H1 (cell line): ENCODE measurements around the gene BMI1. TPM values are rescaled to one million over a fixed set of nuclear protein-coding genes. Genes with fewer than 3 reads are reported as not detected.

Experiments
- CTCF ChIA-PET: fragments of 300-600 bp; sonication (Branson Sonifier 250); formaldehyde crosslinking; loops from one replicate; lab custom pipeline; 2021; ENCODE audit not compliant: partially characterized antibody; lab: Charles Lee
- POLR2A ChIA-PET: fragments of 300-600 bp; sonication (Branson Sonifier 250); formaldehyde crosslinking; loops from one replicate; lab custom pipeline; 2021; ENCODE audit warnings: inconsistent platforms; ENCODE audit not compliant: partially characterized antibody; lab: Charles Lee
- DNase-seq, 2 experiments: peaks; one replicate each; pipeline versions ENCODE4 v3.0.0 to v3.0.0-alpha.2; 2010 to 2022; ENCODE audit warnings: low spot score in 2 of 2, low read depth in 1 of 2, mixed read lengths in 1 of 2
- FAIRE-seq: peaks from 2 replicates; lab custom pipeline; 2011; peaks lifted over from hg19 to GRCh38; lab: Jason Lieb, UNC
- H2AFZ ChIP-seq: 2 replicates; pipeline ENCODE4 v1.8.1; 2012; ENCODE audit warnings: low read length, inconsistent platforms
- H2AK5ac ChIP-seq: 2 replicates; pipeline ENCODE4 v1.6.1; 2013; ENCODE audit warnings: low read depth, low read length
- H2BK120ac ChIP-seq: replicated peaks from 2 replicates; pipeline ENCODE3; 2013; ENCODE audit warnings: low read depth, low read length, inconsistent platforms
- H2BK12ac ChIP-seq: 2 replicates; pipeline ENCODE4 v1.6.1; 2013; ENCODE audit warnings: low read depth, low read length
- H2BK15ac ChIP-seq: 2 replicates; pipeline ENCODE4 v1.6.1; 2013; ENCODE audit warnings: low read length
- H2BK20ac ChIP-seq: 2 replicates; pipeline ENCODE4 v1.6.1; 2013; ENCODE audit warnings: low read length
- H2BK5ac ChIP-seq: 2 replicates; pipeline ENCODE4 v1.6.1; 2013; ENCODE audit warnings: low read depth, low read length
- H3K14ac ChIP-seq: 2 replicates; pipeline ENCODE4 v1.6.1; 2013; ENCODE audit warnings: inconsistent platforms; ENCODE audit not compliant: insufficient read length
- H3K18ac ChIP-seq: 2 replicates; pipeline ENCODE4 v1.6.1; 2013; ENCODE audit warnings: low read length; ENCODE audit errors: extremely low read depth
- H3K23ac ChIP-seq: 2 replicates; pipeline ENCODE4 v1.6.1; 2013; ENCODE audit warnings: inconsistent platforms; ENCODE audit not compliant: insufficient read length
- H3K23me2 ChIP-seq: 2 replicates; pipeline ENCODE4 v1.6.1; 2013; ENCODE audit warnings: low read depth, low read length
- H3K27ac ChIP-seq: 2 replicates; pipeline ENCODE4 v1.6.1; 2011; ENCODE audit warnings: low read depth, low read length, inconsistent platforms
- H3K27me3 ChIP-seq, 4 experiments: replicated peaks in 1 of 4; 1 replicate in 1 of 4; 2 replicates in 3 of 4; pipeline versions ENCODE4 v1.6.1 to v1.8.1; 2011 to 2013; ENCODE audit warnings: low read length in 3 of 4, mild to moderate bottlenecking in 3 of 4, inconsistent platforms in 2 of 4, mixed read lengths in 2 of 4, moderate library complexity in 1 of 4; ENCODE audit not compliant: control insufficient read depth in 3 of 4, insufficient read depth in 3 of 4; ENCODE audit errors: extremely low read depth in 1 of 4
- H3K36me3 ChIP-seq, 4 experiments: 2 replicates each; pipeline versions ENCODE4 v1.6.1 to v1.8.1; 2011 to 2013; ENCODE audit warnings: mild to moderate bottlenecking in 4 of 4, low read length in 3 of 4, moderate library complexity in 2 of 4, control low read depth in 1 of 4, inconsistent platforms in 1 of 4; ENCODE audit not compliant: insufficient read depth in 4 of 4, control insufficient read depth in 2 of 4
- H3K4ac ChIP-seq: replicated peaks from 2 replicates; pipeline ENCODE3; 2013; ENCODE audit warnings: low read length, low read depth, mixed read lengths, inconsistent platforms; ENCODE audit not compliant: insufficient read length
- H3K4me1 ChIP-seq, 4 experiments: replicated peaks in 1 of 4; 1 replicate in 1 of 4; 2 replicates in 3 of 4; pipeline versions ENCODE4 v1.6.1 to v1.8.1; 2011 to 2013; ENCODE audit warnings: low read length in 3 of 4, inconsistent platforms in 2 of 4, mixed read lengths in 1 of 4; ENCODE audit not compliant: insufficient read depth in 4 of 4, control insufficient read depth in 3 of 4
- H3K4me2 ChIP-seq, 2 experiments: 2 replicates each; pipeline versions ENCODE4 v1.6.1 to v1.8.1; 2011 to 2013; ENCODE audit warnings: low read depth in 2 of 2, low read length in 2 of 2, control low read depth in 1 of 2, inconsistent platforms in 1 of 2, mild to moderate bottlenecking in 1 of 2; ENCODE audit not compliant: insufficient read depth in 1 of 2
- H3K4me3 ChIP-seq, 4 experiments: fragments of 200-600, 300-600 bp in 1 of 4; sonication (generic), shearing (Covaris generic), sonication (Bioruptor Twin) in 1 of 4; 2 replicates each; pipeline versions ENCODE4 v1.5.1 to v1.8.1; 2011 to 2016; ENCODE audit warnings: low read length in 4 of 4, low read depth in 3 of 4, control low read depth in 2 of 4, inconsistent platforms in 2 of 4, mild to moderate bottlenecking in 2 of 4, mixed read lengths in 1 of 4, moderate library complexity in 1 of 4; ENCODE audit not compliant: insufficient read depth in 2 of 4; ENCODE audit errors: extremely low read depth in 1 of 4
- H3K56ac ChIP-seq: replicated peaks from 2 replicates; pipeline ENCODE3; 2013; ENCODE audit warnings: low read depth, mild to moderate bottlenecking, mixed read lengths, low read length, inconsistent platforms; ENCODE audit not compliant: insufficient read length
- H3K79me1 ChIP-seq: 2 replicates; pipeline ENCODE4 v1.6.1; 2013; ENCODE audit warnings: low read depth, low read length, control low read depth
- H3K79me2 ChIP-seq, 2 experiments: 2 replicates each; pipeline versions ENCODE4 v1.6.1 to v1.8.1; 2012 to 2013; ENCODE audit warnings: low read length in 2 of 2, mild to moderate bottlenecking in 2 of 2, inconsistent platforms in 1 of 2; ENCODE audit not compliant: insufficient read depth in 2 of 2, control insufficient read depth in 1 of 2
- H3K9ac ChIP-seq, 4 experiments: replicated peaks in 1 of 4; 1 replicate in 1 of 4; 2 replicates in 3 of 4; pipeline versions ENCODE4 v1.6.1 to v1.8.1; 2011 to 2013; ENCODE audit warnings: low read depth in 3 of 4, low read length in 3 of 4, control low read depth in 2 of 4, mild to moderate bottlenecking in 2 of 4, moderate library complexity in 2 of 4, inconsistent platforms in 1 of 4; ENCODE audit errors: extremely low read depth in 1 of 4
- H3K9me3 ChIP-seq, 2 experiments: 2 replicates each; pipeline versions ENCODE4 v1.6.1 to v1.8.1; 2012 to 2013; ENCODE audit warnings: mild to moderate bottlenecking in 2 of 2, moderate library complexity in 2 of 2, control low read depth in 1 of 2, inconsistent platforms in 1 of 2, low read depth in 1 of 2, low read length in 1 of 2, mixed read lengths in 1 of 2; ENCODE audit not compliant: insufficient read depth in 2 of 2
- H4K20me1 ChIP-seq, 2 experiments: replicated peaks in 1 of 2; 2 replicates each; pipeline versions ENCODE3 to v1.8.1; 2011 to 2013; ENCODE audit warnings: inconsistent platforms in 2 of 2, low read length in 2 of 2, mild to moderate bottlenecking in 1 of 2; ENCODE audit not compliant: insufficient read depth in 2 of 2, control insufficient read depth in 1 of 2
- H4K5ac ChIP-seq: 2 replicates; pipeline ENCODE4 v1.6.1; 2013; ENCODE audit warnings: low read length, low read depth, mixed read lengths, inconsistent platforms; ENCODE audit not compliant: insufficient read length
- H4K8ac ChIP-seq: 2 replicates; pipeline ENCODE4 v1.8.0; 2013; ENCODE audit warnings: mild to moderate bottlenecking, moderate library complexity, low read length, inconsistent platforms; ENCODE audit not compliant: insufficient read depth; ENCODE audit errors: extremely low read depth
- H4K91ac ChIP-seq: replicated peaks from 2 replicates; pipeline ENCODE3; 2013; ENCODE audit warnings: low read length, mixed read lengths, inconsistent platforms; ENCODE audit not compliant: insufficient read length
- E2F6 ChIP-seq: IDR thresholded peaks from 2 replicates; pipeline ENCODE4 v1.6.1; 2012; ENCODE audit warnings: inconsistent platforms
- EZH2 ChIP-seq: fragments of 200-600 bp; sonication (generic); IDR thresholded peaks from 2 replicates; pipeline ENCODE4 v1.7.1; 2012; ENCODE audit warnings: low read depth, mild to moderate bottlenecking, moderate library complexity, low read length, inconsistent platforms; ENCODE audit not compliant: severe bottlenecking
- RBBP5 ChIP-seq: IDR thresholded peaks from 2 replicates; pipeline ENCODE4 v1.7.1; 2012; ENCODE audit warnings: low read depth, mild to moderate bottlenecking, inconsistent platforms, low read length, moderate library complexity, borderline replicate concordance
- SIRT6 ChIP-seq: IDR thresholded peaks from one replicate; pipeline ENCODE4 v1.7.1; 2012; ENCODE audit warnings: low read length, inconsistent platforms
- SUZ12 ChIP-seq: fragments of 200-600 bp; sonication (generic); IDR thresholded peaks from 2 replicates; pipeline ENCODE4 v1.6.1; 2012; ENCODE audit warnings: mild to moderate bottlenecking, inconsistent platforms, low read length, moderate library complexity, mixed read lengths
- TCF12 ChIP-seq: IDR thresholded peaks from 2 replicates; pipeline ENCODE4 v1.6.1; 2011; ENCODE audit warnings: low read depth, mild to moderate bottlenecking, low read length
- WGBS, 2 experiments: shearing (Covaris generic) in 1 of 2; methylation state at CpG; one replicate each; pipeline versions ENCODE4 v1.1.6 to v1.1.7; 2013 to 2015; ENCODE audit warnings: low lambda C conversion rate in 2 of 2, mixed read lengths in 2 of 2, inconsistent platforms in 1 of 2, low coverage in 1 of 2, missing lambda C conversion rate in 1 of 2; ENCODE audit not compliant: insufficient replicate concordance in 2 of 2, insufficient coverage in 1 of 2, insufficient read length in 1 of 2; ENCODE audit errors: extremely low coverage in 1 of 2, missing lambda C conversion rate in 1 of 2; 5-methylcytosine and 5-hydroxymethylcytosine counted together
- polyA plus RNA-seq, 7 experiments: library from polyadenylated mRNA; depleted of rRNA in 3 of 7; stranded (reverse) in 5 of 7; unstranded in 2 of 7; fragments of >200 nt in 5 of 7; fragments of 200-250 nt in 2 of 7; gene quantifications; 1 replicate in 5 of 7; 2 replicates in 1 of 7; 4 replicates in 1 of 7; pipeline versions ENCODE4 v1.2.1 to v1.2.3, GENCODE V29; 2011 to 2013; ENCODE audit warnings: missing spikeins in 2 of 7, mixed read lengths in 2 of 7
- total RNA-seq: library from RNA; stranded (reverse); fragmentation: NEBNext Ultra II Directional; extraction: Animal tissue kit (Norgen Biotek cat#: 25700); gene quantifications from 2 replicates; pipeline ENCODE4 v1.2.1, GENCODE V29; 2021
- TF ChIP-seq, protein P1 (sequence below): IDR thresholded peaks from 2 replicates; pipeline ENCODE4 v1.6.1; 2012; ENCODE audit warnings: inconsistent platforms

Gene BMI1
- total and polyA plus RNA-seq, 2 of the 8 experiments (the other 6 are each of a cell fraction or from before 2014, with no cell fraction given) = 2.8 to 10.7 TPM

- Histone ChIP-seq H3K23me2 (peaks cover 9% of the 10 kb centered on the region; the same call in 1 of the 2 replicates), H3K79me2 (no peaks in the 10 kb centered on the region), H2BK15ac (no peak overlapping the region), H3K4me2 (no peak overlapping the region), H4K91ac (no peak overlapping the region), H2BK5ac (no peak overlapping the region), H3K56ac (no peak overlapping the region), H2BK20ac (no peak overlapping the region), H2BK12ac (no peak overlapping the region), H3K4me3 (no peak overlapping the region), H2AFZ (no peak overlapping the region), H3K9ac (no peak overlapping the region), H3K14ac (no peak overlapping the region), H3K23ac (no peak overlapping the region), H3K27me3 (peaks cover 48 to 66% (median 59%) of the 10 kb centered on the region in 4 experiments), H4K5ac (no peak overlapping the region), H3K4me1 (peaks cover 0 to 19% (median 8%) of the 10 kb centered on the region in 4 experiments; a peak in 6 of 7 replicates), H3K18ac (no peak overlapping the region), H3K79me1 (no peaks in the 10 kb centered on the region), H4K8ac (no peak overlapping the region), H2AK5ac (no peak overlapping the region), H2BK120ac (no peak overlapping the region), H3K9me3 (no peaks in the 10 kb centered on the region; a peak in 1 of 4 replicates), H3K36me3 (peaks cover 0 to 3% (median 0%) of the 10 kb centered on the region in 4 experiments; a peak in 3 of 8 replicates), H3K4ac (no peak overlapping the region), H4K20me1 (peaks cover 0 to 2% of the 10 kb centered on the region in 2 experiments), H3K27ac (no peak overlapping the region)
- 9% methylated on average over 7 of the region's 7 CpGs; no CpG with 5 or more reads in 1 of the 2 experiments for WGBS, 2 experiments
- DNase-seq = no peak
- TF ChIP-seq EZH2 (peak; percentile 82), E2F6 (no peak), SUZ12 (peak; percentile 79), TCF12 (0 out of 2 replicates have a peak, but pooled peaks have one; percentile 6), RBBP5 (no peak), SIRT6 (no peak)
- TF ChIP-seq, protein P1, sequence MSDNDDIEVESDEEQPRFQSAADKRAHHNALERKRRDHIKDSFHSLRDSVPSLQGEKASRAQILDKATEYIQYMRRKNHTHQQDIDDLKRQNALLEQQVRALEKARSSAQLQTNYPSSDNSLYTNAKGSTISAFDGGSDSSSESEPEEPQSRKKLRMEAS = no peak
- POLR2A ChIA-PET = interaction anchor here (1.3 to 1.6 kb wide), 2 partner anchors 10 to 16 kb away, joined by 4 read pairs; partner anchors contain the start of gene COMMD3
- FAIRE-seq = peak; percentile 28
- CTCF ChIA-PET = no interaction called here
These were observed 11.3 kb downstream of the BMI1 start for GRCh38 chr10:22332116-22332692.
